Ectodermal cell (in vitro differentiated cells): ENCODE results near the gene TPRG1. TPM values are rescaled to one million over a fixed set of nuclear protein-coding genes. Genes with fewer than 3 reads are reported as not detected.

Experiments
- H3K27ac ChIP-seq: 2 replicates; pipeline ENCODE4 v1.7.0; 2013; ENCODE audit warnings: mild to moderate bottlenecking, low read depth, low read length; ENCODE audit not compliant: insufficient read depth, poor library complexity, severe bottlenecking
- H3K27me3 ChIP-seq: 2 replicates; pipeline ENCODE4 v1.7.0; 2013; ENCODE audit warnings: mild to moderate bottlenecking, low read length; ENCODE audit not compliant: insufficient read depth, control insufficient read depth, poor library complexity, severe bottlenecking
- H3K36me3 ChIP-seq: one replicate; pipeline ENCODE4 v1.7.0; 2013; ENCODE audit warnings: low read length; ENCODE audit not compliant: control insufficient read depth, insufficient read depth
- H3K4me1 ChIP-seq: one replicate; pipeline ENCODE4 v1.7.0; 2013; ENCODE audit warnings: low read length; ENCODE audit not compliant: control insufficient read depth, insufficient read depth
- H3K4me3 ChIP-seq: 2 replicates; pipeline ENCODE4 v1.7.0; 2013; ENCODE audit warnings: low read depth, low read length, control low read depth; ENCODE audit not compliant: insufficient read depth
- H3K9me3 ChIP-seq: 2 replicates; pipeline ENCODE4 v1.7.0; 2013; ENCODE audit warnings: mild to moderate bottlenecking, low read length, moderate library complexity; ENCODE audit not compliant: control insufficient read depth
- WGBS, 2 experiments: methylation state at CpG; one replicate each; pipeline ENCODE4 v1.1.7; 2013; ENCODE audit warnings: missing lambda C conversion rate in 2 of 2; 5-methylcytosine and 5-hydroxymethylcytosine counted together
- polyA plus RNA-seq, 4 experiments: library from polyadenylated mRNA; stranded (reverse); fragments of 50-300 nt; gene quantifications; one replicate each; pipeline ENCODE4 v1.2.3, GENCODE V29; 2013

TPRG1 gene
- polyA plus RNA-seq (2013, experiment 1 of 4), result not detected
- 0.25 TPM for polyA plus RNA-seq (2013, experiment 2 of 4)
- polyA plus RNA-seq (2013, experiment 3 of 4), result 0.16 TPM
- polyA plus RNA-seq (2013, experiment 4 of 4), result 0.57 TPM

GRCh38 chr3:189171707-189172106 lies at the start of gene TPRG1:
TSS of gene TPRG1 (plus strand) at chr3:189171971. CDS start at chr3:189207385, 35,414 bp downstream.
- 60 to 63% methylated on average over 1 of the region's 1 CpG for WGBS, 2 experiments
- no peaks in the 10 kb centered on the region for H3K4me1 ChIP-seq
- H3K36me3 ChIP-seq, result no peaks in the 10 kb centered on the region
- H3K4me3 ChIP-seq, result no peak within 1 kb of the TSS
- no peaks in the 10 kb centered on the region for H3K9me3 ChIP-seq
- H3K27ac ChIP-seq, result no peak within 1 kb of the TSS
- no peaks in the 10 kb centered on the region for H3K27me3 ChIP-seq

- WGBS, 2 experiments, result 71% methylated on average over 2 of the region's 2 CpGs; no CpG with 5 or more reads in 1 of the 2 experiments
- H3K4me3 ChIP-seq, result no peak overlapping the region
- no peaks in the 10 kb centered on the region for H3K27me3 ChIP-seq
- no peaks in the 10 kb centered on the region for H3K9me3 ChIP-seq
- no peaks in the 10 kb centered on the region for H3K36me3 ChIP-seq
- no peak overlapping the region for H3K27ac ChIP-seq
- no peaks in the 10 kb centered on the region for H3K4me1 ChIP-seq
These were observed 49.7 kb upstream of the TPRG1 start for GRCh38 chr3:189122110-189122509.

GRCh38 chr3:189122526-189123205 lies 49.1 kb upstream of the TPRG1 start:
- Histone ChIP-seq H3K36me3 (no peaks in the 10 kb centered on the region), H3K4me3 (no peak overlapping the region)

GRCh38 chr3:189123595-189124387 lies 48.0 kb upstream of the TPRG1 start:
- Histone ChIP-seq H3K4me3 (no peak overlapping the region), H3K9me3 (no peaks in the 10 kb centered on the region), H3K36me3 (no peaks in the 10 kb centered on the region), H3K27ac (no peak overlapping the region), H3K4me1 (no peaks in the 10 kb centered on the region), H3K27me3 (no peaks in the 10 kb centered on the region)
- WGBS, 2 experiments, result 91% methylated on average over 7 to 9 of the region's 11 CpGs

More at GRCh38 chr3:189122526-189123205, 49.1 kb upstream of the TPRG1 start:
- H3K9me3 ChIP-seq, result no peaks in the 10 kb centered on the region
- H3K4me1 ChIP-seq, result no peaks in the 10 kb centered on the region
- 87 to 97% methylated on average over 2 to 4 of the region's 5 CpGs for WGBS, 2 experiments
- H3K27ac ChIP-seq, result no peak overlapping the region
- no peaks in the 10 kb centered on the region for H3K27me3 ChIP-seq

- Histone ChIP-seq H3K27ac (no peak overlapping the region), H3K9me3 (no peaks in the 10 kb centered on the region), H3K27me3 (no peaks in the 10 kb centered on the region), H3K4me1 (peaks cover 1% of the 10 kb centered on the region), H3K4me3 (no peak overlapping the region), H3K36me3 (no peaks in the 10 kb centered on the region)
- WGBS, 2 experiments, result 95% methylated on average over 9 of the region's 9 CpGs
These were observed 39.5 kb upstream of the TPRG1 start for GRCh38 chr3:189132231-189132671.

- Histone ChIP-seq H3K9me3 (no peaks in the 10 kb centered on the region), H3K27ac (no peak overlapping the region), H3K4me1 (peaks cover 5% of the 10 kb centered on the region), H3K36me3 (no peaks in the 10 kb centered on the region), H3K27me3 (no peaks in the 10 kb centered on the region), H3K4me3 (no peak overlapping the region)
- WGBS, 2 experiments, result 93 to 97% methylated on average over 2 of the region's 2 CpGs
These were observed 38.9 kb upstream of the TPRG1 start for GRCh38 chr3:189132839-189133238.

GRCh38 chr3:189133768-189134167 lies 38.0 kb upstream of the TPRG1 start:
- Histone ChIP-seq H3K9me3 (no peaks in the 10 kb centered on the region), H3K27ac (no peak overlapping the region), H3K27me3 (no peaks in the 10 kb centered on the region), H3K36me3 (no peaks in the 10 kb centered on the region), H3K4me1 (peaks cover 5% of the 10 kb centered on the region), H3K4me3 (no peak overlapping the region)

GRCh38 chr3:189137416-189137815 lies 34.4 kb upstream of the TPRG1 start:
- 63 to 74% methylated on average over 4 of the region's 4 CpGs for WGBS, 2 experiments
- H3K9me3 ChIP-seq, result no peaks in the 10 kb centered on the region
- H3K4me1 ChIP-seq, result peaks cover 5% of the 10 kb centered on the region
- H3K36me3 ChIP-seq, result no peaks in the 10 kb centered on the region
- H3K27me3 ChIP-seq, result no peaks in the 10 kb centered on the region
- no peak overlapping the region for H3K27ac ChIP-seq
- no peak overlapping the region for H3K4me3 ChIP-seq

- Histone ChIP-seq H3K36me3 (no peaks in the 10 kb centered on the region), H3K27ac (no peak overlapping the region), H3K9me3 (no peaks in the 10 kb centered on the region), H3K4me3 (no peak overlapping the region), H3K4me1 (peaks cover 5% of the 10 kb centered on the region), H3K27me3 (no peaks in the 10 kb centered on the region)
- 94% methylated on average over 9 of the region's 9 CpGs for WGBS, 2 experiments
These were observed 32.7 kb upstream of the TPRG1 start for GRCh38 chr3:189138901-189139610.

GRCh38 chr3:189139611-189139940 lies 32.2 kb upstream of the TPRG1 start:
- WGBS, 2 experiments, result 95 to 96% methylated on average over 5 to 6 of the region's 6 CpGs
- H3K27me3 ChIP-seq, result no peaks in the 10 kb centered on the region
- no peak overlapping the region for H3K4me3 ChIP-seq
- H3K9me3 ChIP-seq, result no peaks in the 10 kb centered on the region
- no peaks in the 10 kb centered on the region for H3K36me3 ChIP-seq
- peaks cover 5% of the 10 kb centered on the region for H3K4me1 ChIP-seq
- no peak overlapping the region for H3K27ac ChIP-seq
